Measurements from ENCODE around the gene DUSP3. TPM values are rescaled to one million over a fixed set of nuclear protein-coding genes. Genes with fewer than 3 reads are reported as not detected.

Gene DUSP3
- total and polyA plus RNA-seq, 9 donors = 13.4 to 60.4 (median 33.0) TPM

GRCh38 chr17:43784628-43785101 is 5.9 kb upstream of the DUSP3 start:
- Histone ChIP-seq H3K9me3 (no peaks in the 10 kb centered on the region), H3K27ac (no peak overlapping the region), H3K4me1 (ENCODE audit: insufficient read depth) (no peaks in the 10 kb centered on the region), H3K27me3 (no peaks in the 10 kb centered on the region), H3K4me3 (no peak overlapping the region), H3K36me3 (no peaks in the 10 kb centered on the region)
- intact Hi-C loops (cut with DNase I) = no loop called here
- DNase-seq = no peak
- WGBS, 3 donors = 71 to 72% (median 72%) methylated on average over 5 of the region's 5 CpGs
- TF ChIP-seq POLR2A (IDR thresholded peaks at IDR 0.05) = no peak
- TF ChIP-seq EP300 (IDR thresholded peaks at IDR 0.05) = no peak
- no peak for TF ChIP-seq CTCF (IDR thresholded peaks at IDR 0.05)

- H3K36me3 ChIP-seq = no peaks in the 10 kb centered on the region
- peaks cover 4% of the 10 kb centered on the region for H3K4me1 ChIP-seq (ENCODE audit: insufficient read depth)
- H3K27me3 ChIP-seq = no peaks in the 10 kb centered on the region
- H3K9me3 ChIP-seq = no peaks in the 10 kb centered on the region
- intact Hi-C loops (cut with DNase I) = no loop called here
- no peak overlapping the region for H3K4me3 ChIP-seq
- DNase-seq = no peak
- TF ChIP-seq POLR2A (IDR thresholded peaks at IDR 0.05) (no peak), EP300 (IDR thresholded peaks at IDR 0.05) (no peak), CTCF (IDR thresholded peaks at IDR 0.05) (no peak)
- WGBS, 3 donors = 56 to 68% (median 58%) methylated on average over 2 of the region's 2 CpGs
- H3K27ac ChIP-seq = no peak overlapping the region
Measured at GRCh38 chr17:43784068-43784467, 5.3 kb upstream of the DUSP3 start.

GRCh38 chr17:43782913-43783680 is 4.3 kb upstream of the DUSP3 start:
- H3K27me3 ChIP-seq = no peaks in the 10 kb centered on the region
- no peaks in the 10 kb centered on the region for H3K9me3 ChIP-seq
- TF ChIP-seq CTCF (IDR thresholded peaks at IDR 0.05) (no peak), POLR2A (IDR thresholded peaks at IDR 0.05) (no peak), EP300 (IDR thresholded peaks at IDR 0.05) (no peak)
- intact Hi-C loops (cut with DNase I) = no loop called here
- H3K4me1 ChIP-seq (ENCODE audit: insufficient read depth) = peaks cover 4% of the 10 kb centered on the region
- no peaks in the 10 kb centered on the region for H3K36me3 ChIP-seq
- no peak overlapping the region for H3K27ac ChIP-seq
- no peak overlapping the region for H3K4me3 ChIP-seq
- no peak for DNase-seq
- WGBS, 3 donors = 73 to 78% (median 75%) methylated on average over 15 of the region's 15 CpGs

GRCh38 chr17:43780135-43780534 is 1.4 kb upstream of the DUSP3 start, which contains the start of gene CFAP97D1:
TSS of gene CFAP97D1 (plus strand) at chr17:43780435. CDS start at chr17:43780463, 28 bp downstream.
- no peak for TF ChIP-seq EP300 (IDR thresholded peaks at IDR 0.05)
- Histone ChIP-seq H3K27ac (peak within 1 kb of the TSS; percentile 87 to 99), H3K9me3 (no peaks in the 10 kb centered on the region), H3K27me3 (no peaks in the 10 kb centered on the region), H3K4me3 (peak within 1 kb of the TSS; percentile 78), H3K4me1 (ENCODE audit: insufficient read depth) (peaks cover 4% of the 10 kb centered on the region), H3K36me3 (no peaks in the 10 kb centered on the region)
- intact Hi-C loops (cut with DNase I) = no loop called here
- 34 to 52% (median 43%) methylated on average over 7 of the region's 7 CpGs for WGBS, 3 donors
- DNase-seq = no peak

Data from ovary (tissue), 9 donors.